Embryonic facial prominence (tissue), 1 donor: ENCODE measurements around the gene SLC2A13.

Source experiments
- DNase-seq: peaks from one replicate; pipeline ENCODE4 v3.0.0-alpha.2; 2016; ENCODE audit errors: extremely low spot score

The SLC2A13 gene

DNA sequence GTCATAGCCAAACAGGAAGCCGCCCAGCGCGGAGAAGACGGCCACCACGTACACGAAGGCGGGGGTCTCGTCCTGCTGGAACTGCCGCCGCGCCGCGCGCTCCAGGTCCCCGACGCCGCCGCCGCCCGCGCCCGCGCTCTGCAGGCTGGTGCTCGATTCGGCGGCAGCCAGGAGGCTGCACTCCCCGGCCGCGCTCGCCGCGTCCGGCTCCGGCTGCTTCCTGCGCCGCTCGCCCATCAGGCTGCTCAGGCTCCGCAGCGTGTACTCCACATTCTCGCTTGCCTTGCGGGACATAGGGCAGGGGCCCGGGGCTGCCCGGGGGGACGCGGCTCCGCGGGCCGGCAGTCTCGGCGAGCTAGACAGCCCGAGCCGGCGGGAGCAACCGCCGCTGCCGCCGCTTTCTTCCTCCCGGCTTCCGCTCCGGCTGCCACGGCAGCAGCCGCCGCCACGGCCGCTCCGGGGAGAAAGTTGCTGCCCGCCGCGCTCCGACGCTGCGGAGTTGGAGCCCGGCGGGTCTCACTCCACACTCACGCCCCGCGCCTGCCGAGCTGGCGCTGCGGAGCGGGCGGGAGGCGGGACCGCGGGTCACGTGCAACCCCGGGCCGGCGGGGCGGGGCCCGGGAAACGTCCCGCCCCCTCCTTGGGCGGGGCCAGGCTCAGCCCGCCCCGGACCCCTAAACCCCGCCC, at the start of gene SLC2A13:
Gene SLC2A13 (minus strand): TSS at position 567 of the 687 bp plus-strand sequence. CDS start 273 bp downstream, at position 294.
- DNase-seq, result no peak

DNA sequence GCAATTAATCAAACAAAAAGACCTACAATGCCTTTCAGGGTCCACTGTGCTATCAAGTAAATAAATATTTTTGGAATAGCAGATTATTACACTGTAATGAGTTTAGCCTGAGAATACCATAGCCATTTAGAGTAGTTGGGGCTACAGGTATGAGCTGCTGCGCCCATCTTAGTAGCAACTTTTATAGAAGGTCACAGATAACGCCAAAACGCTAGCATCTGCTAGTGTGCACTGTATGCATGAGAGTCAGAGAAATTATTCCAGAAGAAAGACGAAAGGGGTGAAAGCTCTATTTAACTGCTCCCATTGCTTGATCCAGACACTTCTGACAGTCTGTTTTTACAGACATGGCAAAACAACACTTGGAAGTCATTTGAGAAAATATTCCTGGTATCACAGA, 48.5 kb upstream of the SLC2A13 start:
- no peak for DNase-seq

DNA sequence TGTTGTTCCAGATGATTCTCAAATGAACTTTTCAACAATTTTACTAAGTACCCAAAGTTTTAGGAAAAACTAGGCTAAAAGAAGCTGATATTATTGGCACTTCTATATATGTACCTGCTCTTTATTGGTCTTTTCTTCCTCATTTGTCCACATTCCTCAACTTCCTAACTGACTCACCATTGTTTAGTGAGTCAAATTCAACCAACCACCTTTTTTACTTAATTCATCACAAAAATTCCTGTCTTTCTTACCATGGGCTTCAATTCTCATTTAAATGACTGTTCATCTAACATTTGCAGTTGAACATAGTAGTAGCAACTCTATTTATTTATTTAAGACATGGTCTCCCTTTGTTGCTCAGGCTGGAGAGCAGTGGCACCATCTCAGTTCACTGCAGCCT, 47.6 kb upstream of the SLC2A13 start:
- DNase-seq, result no peak

DNA sequence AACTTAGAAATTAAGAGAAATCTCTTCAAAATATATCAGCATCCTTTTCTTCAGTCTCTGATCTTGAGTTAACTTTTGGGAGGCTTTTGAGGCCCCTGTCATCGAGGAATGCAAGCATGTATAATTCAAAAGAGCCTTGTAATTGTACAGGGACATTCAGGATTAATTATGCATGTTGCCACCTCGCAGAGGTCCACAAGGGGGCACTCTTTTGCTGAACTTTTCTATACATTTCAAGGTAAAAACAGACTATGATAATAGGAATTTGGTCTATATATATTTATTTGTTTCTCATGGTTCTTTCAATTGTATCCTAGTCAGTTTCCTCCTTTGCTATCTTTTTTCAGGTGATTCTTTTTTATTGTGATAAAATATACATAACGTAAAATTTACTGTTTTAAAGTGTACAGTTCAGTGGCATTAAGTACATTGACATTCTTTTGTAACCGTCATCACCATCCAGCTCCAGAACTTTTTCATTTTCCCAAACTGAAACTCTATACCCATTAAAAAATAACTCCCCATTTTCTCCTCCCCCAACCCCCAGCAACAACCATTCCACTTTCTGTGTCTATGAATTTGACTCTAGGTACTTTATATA, 47.0 kb upstream of the SLC2A13 start:
- DNase-seq, result peak; percentile 25

DNA sequence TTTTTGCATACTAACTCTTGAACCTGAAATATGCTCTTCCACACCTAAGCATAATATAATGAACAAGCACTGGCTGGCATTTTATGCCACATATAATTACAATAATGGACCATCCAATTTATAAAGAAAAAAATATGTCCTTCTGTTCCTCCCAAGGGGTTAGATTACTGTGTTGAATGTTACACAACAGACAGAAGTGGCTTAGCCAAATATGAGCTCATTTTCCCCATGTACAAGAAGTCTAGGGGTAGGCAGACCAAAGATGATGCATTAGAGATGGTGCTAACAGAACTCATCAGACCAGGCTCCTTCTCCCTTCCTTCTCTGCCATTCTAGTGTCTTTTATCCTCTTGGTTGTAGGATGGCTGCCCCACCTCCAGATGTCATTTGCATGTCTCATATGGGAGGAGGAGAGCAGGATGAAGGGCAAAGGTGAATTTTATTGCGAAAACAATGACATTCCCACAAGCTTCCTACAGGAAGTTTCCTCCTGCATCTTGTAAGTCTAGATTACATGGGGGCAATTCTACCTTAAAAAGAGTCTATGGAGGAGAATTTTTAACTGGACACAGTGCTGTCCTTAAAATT, 43.9 kb upstream of the SLC2A13 start:
- no peak for DNase-seq

DNA sequence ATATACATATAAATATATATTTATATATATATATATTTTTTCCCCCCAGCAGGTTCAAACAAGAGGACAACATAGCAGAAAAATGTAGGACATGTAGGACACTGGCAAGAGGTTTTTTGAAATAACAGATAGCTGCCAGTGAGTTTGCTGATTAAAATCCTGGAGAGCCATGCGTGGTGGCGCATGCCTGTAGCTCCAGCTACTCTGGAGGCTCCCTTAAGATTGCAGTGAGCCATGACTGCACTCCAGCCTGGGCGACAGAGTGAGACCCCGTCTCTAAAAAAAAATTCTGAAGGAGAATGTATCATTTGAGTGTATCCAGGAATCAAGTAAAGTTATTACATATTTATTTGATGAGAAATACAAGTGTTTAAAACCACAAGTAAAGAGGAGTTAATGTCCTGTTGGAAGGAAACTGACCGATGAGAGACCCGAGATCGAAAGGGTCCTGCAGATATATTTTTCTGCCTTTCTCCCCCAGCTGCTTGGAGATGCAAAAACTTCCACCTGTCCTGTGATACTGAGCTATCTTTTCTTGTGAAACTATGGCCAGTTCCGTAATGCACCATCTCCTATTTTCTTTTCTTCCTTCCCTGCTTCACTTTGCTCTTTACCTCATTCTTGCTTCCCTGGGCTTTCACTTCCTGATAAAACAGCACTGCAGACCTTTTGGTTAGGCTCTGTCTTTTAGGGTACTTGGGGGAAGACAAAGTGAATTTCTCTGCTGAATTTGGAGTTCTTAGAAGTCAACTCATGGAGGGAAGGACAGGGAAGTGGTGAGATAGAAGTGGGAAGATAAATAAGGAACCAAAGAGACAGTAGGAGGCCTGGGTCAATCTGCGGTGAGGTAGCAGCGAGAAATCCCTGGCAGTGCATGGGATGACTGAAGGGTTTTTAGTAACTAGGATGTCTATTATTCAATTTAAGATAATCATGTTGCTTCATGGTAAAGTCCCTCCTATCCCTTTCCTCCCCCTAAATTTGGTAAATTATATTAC, 41.2 kb upstream of the SLC2A13 start:
- DNase-seq, result no peak

DNA sequence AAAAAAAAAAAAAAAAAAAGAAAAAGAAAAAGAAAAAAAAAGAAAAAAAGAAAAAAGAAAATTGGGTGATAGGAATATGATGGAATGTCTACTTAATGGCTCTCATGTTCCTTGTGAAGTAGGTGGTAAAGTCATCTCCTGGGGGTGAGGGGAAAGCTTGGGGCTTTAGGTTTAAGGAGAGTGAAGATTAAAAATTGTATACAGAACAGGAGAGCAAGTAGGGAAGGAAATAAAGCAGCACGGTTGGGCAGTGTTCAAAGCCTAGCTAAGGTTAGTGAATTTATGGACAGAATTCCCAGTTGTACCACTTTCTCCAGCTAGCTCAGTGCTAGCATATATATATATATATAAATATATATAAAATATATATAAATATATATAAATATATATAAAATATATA, 40.0 kb upstream of the SLC2A13 start:
- no peak for DNase-seq

DNA sequence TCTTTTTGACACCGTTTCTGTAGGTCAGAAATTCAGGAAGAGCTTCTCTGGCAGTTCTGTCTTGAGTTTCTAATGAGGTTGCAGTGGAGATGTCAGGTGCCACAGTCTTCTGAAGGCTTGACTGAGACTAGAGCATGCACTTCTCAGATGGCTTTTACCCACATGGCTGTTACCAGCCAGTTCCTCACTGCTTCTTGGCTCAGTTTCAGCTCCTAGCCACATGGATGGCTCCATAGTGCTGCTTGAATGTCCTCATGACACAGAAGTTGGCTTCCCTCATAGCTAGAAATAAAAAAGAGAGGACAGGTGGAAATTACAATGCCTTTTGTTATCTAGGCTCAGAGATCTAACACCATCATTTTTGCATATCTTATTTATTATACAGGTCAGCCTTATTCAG, 38.1 kb upstream of the SLC2A13 start:
- no peak for DNase-seq

DNA sequence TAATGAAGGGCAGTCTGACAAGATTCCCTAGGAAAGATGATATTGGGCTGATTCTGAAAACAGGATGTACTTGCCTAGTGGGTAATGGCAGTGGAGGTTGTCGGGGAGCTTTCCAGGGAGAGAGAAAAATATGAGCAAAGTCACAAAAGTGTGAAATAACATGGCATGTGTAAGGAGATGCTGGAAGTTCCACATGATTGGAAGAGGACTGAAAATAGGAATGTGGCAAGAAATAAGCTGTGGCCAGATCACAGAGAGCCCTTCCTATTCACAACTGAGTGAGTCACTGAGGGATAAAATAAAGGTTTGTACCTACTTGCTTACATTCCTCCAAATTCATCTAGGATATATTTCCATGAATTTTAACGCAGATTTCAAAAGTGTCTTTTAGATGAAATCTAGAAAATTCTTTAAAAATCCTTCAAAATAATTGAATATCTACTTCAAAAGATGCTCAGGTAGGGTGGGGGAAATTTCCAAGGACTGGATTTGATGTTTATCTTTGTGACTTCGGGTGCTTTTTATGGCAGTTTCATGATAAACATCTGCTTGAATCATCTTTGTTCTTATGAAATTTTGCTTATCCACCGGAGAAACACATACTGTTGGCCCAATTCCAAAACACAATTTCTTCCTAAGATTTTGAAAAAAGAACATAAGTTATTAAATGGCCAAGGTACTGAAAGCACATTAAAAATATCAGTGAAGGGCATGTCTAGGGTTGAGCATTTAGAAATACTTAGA, 36.3 kb upstream of the SLC2A13 start:
- no peak for DNase-seq

DNA sequence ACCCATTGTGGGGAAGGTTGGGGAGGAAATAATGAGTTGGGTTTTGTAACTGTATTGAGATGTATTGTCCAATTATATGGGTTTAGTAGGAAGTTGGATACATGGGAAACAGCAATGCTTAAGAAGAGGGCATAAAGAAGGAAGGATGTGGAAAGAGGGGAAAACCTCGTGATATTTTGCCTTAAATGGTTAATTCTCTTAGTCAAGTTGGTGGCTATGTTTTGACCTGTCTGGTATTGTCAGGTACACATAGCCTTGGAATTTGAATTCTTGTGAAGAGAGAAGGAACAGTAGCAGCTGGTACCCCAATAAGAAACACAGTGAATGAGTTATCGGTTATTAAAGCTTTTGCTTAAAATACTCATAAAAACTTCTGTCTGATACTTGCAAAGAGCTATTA, 32.6 kb upstream of the SLC2A13 start:
- no peak for DNase-seq

DNA sequence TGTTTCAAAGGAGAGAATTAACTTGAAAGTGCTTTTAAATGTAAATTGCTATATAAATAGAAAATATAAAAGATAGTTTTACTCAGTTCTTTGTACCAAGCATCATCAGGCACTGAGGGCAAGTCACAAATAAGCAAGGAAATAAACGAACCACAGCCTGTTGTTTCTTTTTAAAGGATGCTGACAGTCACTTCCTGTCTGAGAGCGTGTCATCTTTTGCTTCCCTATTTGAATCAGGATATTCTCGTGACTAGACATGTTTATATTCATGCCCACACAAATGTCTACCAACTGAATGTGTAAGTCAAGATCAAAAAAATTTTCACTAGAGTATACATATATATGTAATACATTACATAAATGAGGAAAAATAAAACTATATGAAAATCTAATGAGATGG, 31.4 kb upstream of the SLC2A13 start:
- no peak for DNase-seq

DNA sequence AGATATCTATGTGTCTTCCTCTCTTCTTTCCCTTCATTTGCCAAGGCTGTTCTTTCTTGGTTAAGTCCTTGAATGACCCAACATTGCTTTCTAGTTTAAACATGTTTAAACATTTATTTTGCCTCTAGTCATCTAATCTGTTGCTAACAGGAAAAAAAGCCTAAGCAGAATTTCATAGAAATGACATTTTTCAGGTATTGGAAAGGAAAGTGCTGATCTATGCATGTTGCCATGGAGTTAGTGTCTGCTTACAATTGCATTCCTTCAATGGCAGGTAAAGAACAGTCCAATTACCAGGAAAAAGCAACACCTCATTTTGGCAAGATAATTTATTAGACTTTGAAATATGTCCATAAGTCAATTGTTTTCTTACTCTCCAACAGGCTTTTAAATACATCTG, 21.5 kb upstream of the SLC2A13 start:
- no peak for DNase-seq

DNA sequence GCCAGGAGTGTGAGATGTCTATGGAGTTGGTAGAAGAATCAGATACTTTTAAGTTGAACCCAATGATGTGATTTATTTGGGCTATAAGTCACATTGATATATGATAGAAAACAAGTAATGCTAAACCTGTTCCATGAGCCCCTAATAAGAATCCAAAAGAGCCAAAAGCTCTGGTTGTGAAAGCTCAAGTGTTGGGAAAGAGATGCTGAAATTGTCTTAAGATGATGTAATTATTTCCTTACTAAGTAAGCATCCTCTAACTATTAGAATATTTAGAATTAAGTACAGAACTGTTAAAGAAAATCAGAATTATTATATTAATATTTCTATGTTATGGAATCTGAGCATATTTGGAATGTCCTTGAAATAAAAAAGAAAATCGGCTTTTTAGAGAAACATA, 17.6 kb upstream of the SLC2A13 start:
- DNase-seq, result no peak

DNA sequence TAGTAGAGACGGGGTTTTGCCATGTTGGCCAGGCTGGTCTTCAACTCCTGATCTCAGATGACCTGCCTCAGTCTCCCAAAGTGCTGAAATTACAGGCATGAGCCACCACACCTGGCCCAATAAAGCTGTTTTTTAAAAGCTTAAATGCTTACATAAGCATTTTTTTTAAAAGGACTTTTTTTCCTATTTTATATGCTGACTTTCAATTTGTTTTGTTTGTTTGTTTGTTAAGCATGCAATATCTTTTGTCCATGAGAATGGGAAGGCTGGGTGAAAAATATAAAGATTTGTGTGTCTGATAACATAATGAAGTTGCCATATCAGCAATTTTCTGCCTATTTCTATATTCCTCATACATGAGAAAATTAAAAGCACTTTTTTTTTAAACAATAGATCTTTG, 17.0 kb upstream of the SLC2A13 start:
- no peak for DNase-seq

DNA sequence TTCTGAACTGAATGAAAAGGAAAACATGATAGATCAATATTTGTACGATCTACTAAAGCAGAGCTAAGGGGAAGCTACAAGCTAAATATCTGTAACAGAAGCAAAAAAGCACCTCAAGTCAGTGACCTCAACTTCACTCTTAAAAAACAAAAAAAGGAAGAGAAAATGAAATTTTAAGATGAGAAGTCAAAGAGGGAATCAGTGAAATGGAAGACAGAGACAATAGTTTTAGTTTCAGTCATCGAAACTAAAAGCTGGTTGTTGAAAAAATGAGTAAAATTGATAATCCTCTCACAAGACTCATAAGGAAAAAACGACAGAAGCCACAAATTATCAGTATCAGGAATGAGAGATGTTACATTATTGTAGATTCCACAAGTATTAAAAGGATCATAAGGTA, 11.9 kb upstream of the SLC2A13 start:
- DNase-seq, result no peak

DNA sequence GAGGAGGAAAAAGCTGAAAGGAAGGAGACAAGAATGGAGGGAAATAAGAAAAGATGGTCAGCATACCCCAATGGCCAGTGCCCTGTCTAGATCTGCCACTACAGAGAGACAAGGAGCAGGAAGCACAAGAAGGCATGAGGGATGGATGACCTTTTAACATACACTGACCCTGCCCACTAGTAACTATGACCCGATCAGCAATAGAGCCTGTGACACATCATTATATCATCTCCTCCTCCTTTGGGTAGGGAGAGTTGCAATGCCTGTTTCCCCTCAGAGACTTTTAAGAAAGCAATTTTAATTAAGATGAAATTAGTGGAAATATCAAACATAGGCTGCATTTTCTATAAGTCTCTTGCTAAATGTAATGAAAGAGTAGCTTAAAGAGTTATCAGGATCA, 4.7 kb upstream of the SLC2A13 start:
- no peak for DNase-seq

DNA sequence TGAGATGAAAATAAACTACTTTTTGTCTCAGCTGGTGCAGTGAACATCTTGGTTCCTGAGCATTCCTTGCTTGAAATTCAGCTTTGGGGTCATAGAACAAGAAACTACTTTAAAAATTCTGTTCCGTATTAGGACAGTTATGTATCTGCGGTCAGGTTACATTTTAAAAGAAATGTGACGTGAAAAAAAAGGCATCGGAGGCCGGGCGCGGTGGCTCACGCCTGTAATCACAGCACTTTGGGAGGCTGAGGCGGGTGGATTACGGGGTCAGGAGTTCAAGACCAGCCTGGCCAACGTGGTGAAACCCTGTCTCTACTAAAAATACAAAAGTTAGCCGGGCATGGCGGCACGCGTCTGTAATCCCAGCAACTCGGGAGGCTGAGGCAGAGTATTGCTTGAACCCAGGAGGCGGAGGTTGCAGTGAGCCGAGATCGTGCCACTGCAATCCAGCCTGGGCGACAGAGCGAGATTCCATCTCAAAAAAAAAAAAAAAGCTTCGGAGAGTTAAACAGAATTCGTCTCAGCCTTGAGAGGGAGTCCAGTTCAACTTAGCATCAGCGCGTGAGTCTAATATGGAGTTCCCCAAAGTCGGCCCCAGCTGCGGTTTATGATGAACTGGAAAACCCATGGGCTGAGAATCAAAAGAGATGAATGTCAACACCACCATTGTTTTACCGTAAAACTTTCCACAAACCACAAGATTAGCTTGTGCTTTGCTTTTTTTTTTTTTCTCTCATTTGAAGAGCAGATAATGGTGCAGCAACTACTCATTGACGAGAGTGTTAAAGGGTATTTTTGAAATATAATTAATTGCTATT, 2.1 kb upstream of the SLC2A13 start:
- DNase-seq, result no peak

DNA sequence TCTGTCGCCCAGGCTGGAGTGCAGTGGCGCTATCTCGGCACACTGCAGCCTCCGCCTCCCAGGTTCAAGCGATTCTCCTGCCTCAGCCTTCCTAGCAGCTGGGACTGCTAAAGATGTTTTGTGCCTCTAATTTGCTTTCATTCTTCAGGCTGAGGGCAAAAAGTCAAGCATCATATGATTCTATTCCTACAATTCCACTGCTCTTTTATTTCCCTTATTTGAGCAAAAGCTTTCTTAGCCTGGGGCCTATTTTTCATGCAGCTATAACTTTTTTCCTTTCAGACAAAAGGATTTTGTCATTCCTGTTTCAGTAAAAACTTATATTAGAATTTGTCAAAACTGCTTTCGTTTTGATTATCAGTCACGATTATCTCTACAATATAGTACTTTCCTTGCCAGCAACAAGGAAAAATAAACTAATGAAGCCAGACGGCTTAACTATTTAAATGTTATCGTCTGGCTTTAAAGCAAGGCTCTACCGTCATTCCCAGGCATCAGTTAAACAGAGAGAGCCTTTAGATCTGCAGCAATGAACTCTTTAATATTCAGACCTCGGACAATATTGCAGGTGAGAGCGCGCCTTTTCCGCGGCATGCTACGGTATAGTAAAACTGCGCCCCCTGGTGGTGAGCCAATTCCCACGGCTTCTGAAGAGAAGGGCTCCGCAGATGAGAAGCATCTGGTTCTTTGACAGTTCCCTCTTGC, 1.4 kb upstream of the SLC2A13 start:
- peak; percentile 61 for DNase-seq

DNA sequence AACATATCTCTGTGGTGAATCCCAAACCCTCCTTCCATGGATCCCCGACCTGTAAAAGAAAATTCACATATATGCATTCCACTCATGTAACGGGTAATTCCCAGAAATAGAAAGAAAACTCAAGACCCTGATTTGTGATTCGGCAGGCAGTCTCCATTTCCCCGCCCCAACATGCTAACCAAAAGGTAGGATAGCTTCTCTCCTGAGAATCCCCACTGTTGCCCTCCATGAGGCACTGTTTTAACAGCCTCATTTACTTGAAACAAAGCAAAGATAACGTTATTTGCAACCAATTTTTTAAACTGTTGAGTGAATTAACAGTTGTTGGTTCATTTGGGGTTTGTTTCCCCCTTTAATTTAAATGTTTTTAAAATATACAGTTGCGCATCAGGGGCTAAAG, 774 bp upstream of the SLC2A13 start:
- DNase-seq, result no peak

DNA sequence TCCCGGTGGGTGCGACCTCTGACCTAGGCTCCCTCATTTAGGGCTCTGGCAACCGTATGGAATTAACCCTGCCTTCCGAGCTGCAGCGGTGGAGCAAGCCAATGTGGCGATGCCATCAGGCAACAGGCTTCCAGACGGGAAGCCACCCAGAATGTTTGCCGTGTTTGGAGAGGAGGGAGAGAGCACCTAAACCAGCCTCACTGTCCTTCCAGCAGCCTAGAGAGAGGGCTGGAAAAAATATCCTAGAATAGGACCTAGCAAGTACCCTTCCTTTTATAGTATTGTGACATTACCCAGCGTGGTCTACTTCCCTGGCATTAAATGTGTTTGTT, 287 bp upstream of the SLC2A13 start:
- no peak for DNase-seq

DNA sequence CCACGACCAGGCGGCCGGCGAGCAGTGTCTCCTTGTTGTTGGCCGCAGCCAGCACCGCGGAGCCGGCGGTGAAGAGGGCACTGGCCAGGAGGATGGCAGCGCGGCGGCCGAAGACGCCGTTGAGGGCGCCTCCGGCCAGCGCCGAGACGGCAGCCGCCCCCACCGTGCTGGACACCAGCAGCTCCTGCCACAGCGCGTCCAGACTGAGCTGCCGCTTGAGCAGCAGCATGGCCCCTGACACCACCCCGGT, 691 bp downstream of the SLC2A13 start:
- DNase-seq, result no peak
